ENCODE data around the gene TUBA4A.

TUBA4A gene

DNA sequence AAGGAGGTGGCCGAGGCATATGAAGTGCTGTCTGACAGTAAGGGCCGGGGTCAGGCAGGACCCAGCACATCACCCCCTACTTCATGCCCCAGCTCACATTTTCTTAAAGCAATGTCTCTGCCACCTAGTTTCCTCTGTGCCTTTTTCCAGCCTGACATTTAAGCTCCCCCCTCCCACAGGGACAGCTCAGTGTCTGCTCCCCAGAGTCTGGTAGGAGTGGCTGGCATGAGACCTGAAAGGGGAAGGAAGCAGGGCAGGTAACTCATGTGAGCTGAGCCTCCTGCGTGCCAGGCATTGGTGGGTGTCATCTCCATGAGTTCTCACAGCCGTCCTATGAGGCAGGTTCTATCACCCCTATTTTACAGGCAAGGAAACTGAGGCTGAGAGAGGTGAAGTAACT, 26.9 kb upstream of the TUBA4A start:
- H3K4me3 ChIP-seq (ENCODE audit: low read depth, low read length): no peak overlapping the region
- TF ChIP-seq, protein P1, sequence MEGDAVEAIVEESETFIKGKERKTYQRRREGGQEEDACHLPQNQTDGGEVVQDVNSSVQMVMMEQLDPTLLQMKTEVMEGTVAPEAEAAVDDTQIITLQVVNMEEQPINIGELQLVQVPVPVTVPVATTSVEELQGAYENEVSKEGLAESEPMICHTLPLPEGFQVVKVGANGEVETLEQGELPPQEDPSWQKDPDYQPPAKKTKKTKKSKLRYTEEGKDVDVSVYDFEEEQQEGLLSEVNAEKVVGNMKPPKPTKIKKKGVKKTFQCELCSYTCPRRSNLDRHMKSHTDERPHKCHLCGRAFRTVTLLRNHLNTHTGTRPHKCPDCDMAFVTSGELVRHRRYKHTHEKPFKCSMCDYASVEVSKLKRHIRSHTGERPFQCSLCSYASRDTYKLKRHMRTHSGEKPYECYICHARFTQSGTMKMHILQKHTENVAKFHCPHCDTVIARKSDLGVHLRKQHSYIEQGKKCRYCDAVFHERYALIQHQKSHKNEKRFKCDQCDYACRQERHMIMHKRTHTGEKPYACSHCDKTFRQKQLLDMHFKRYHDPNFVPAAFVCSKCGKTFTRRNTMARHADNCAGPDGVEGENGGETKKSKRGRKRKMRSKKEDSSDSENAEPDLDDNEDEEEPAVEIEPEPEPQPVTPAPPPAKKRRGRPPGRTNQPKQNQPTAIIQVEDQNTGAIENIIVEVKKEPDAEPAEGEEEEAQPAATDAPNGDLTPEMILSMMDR (IDR thresholded peaks at IDR 0.05; ENCODE audit: insufficient read depth, low read depth, low read length, missing control alignments): no peak
- no peak for DNase-seq (ENCODE audit: low read depth)

DNA sequence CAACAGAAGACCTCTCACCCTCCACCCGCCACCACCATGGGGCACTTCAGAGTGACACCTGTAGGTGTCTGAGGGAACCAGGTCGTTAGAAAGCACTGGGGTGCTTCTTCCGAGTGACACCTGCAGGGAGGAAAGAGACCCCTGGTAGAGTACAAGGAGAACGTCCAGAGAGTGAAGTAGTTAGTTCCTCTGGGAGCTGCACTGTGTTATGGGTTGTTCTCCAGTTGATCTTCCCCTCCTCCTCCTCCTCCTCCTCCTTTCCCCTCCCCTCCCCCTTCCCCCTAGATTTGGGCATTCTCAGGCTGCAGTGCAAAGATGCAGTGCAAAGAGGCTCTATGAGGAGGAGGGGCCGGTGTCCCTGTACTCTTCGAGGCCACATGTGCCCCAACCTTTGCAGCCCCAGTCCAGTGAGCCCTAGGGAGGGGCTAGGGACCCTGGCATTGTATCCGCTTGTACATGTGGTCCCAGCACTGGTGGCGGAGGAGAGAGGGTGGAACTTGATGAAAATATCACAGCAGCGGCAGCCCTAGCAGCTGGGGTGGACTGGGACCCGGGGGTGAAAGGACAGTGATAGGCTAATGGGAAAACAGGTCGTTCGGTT, 26.3 kb upstream of the TUBA4A start:
- DNase-seq (ENCODE audit: low read depth): no peak
- TF ChIP-seq, protein P1 (IDR thresholded peaks at IDR 0.05; ENCODE audit: insufficient read depth, low read depth, low read length, missing control alignments): peak; percentile 29
- peak overlapping the region; percentile 75 for H3K4me3 ChIP-seq (ENCODE audit: low read depth, low read length)

DNA sequence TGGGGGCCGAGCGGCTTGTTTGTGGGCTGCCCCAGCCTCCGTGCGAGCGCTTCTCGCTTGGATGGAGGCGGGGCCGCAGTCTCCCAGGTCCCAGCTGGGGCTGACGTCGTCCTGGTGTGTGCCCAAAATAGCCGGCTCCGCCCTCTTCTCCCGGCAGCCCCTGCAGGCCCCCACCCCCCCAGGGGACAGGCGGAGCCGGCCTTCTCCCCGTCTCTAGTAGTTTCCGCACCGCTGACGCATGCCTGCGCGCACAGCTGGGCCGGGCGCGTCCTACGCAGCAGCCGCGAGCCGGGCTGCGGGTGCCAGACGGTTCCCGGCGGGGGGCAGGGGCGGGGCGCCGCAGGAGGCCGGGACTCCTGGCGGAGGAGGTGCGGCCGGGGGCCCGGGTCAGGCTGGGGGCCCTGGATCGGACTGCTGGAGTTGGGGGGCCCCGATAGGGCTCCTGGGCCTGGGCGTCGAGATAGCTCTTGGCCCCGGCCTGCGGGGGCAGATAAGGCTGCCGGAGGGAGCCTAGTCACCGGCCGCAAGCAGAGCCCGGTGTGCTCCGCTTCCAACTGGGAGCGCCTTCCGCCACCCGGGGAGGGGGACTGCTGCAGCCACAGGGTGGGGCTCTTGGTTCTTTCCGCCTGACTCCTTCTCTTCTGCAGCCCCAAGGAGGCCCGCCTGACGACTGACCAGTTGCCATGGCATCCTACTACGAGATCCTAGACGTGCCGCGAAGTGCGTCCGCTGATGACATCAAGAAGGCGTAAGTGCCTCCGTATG, 25.6 kb upstream of the TUBA4A start, which contains the start of gene DNAJB2:
Gene DNAJB2, plus strand, starts transcription at position 216 of the 765 bp plus-strand sequence. Its CDS starts 468 bp downstream, at position 684.
- TF ChIP-seq, protein P1 (IDR thresholded peaks at IDR 0.05; ENCODE audit: insufficient read depth, low read depth, low read length, missing control alignments): no peak
- DNase-seq (ENCODE audit: low read depth): peak; percentile 99
- H3K4me3 ChIP-seq (ENCODE audit: low read depth, low read length): peak within 1 kb of the TSS; percentile 75

DNA sequence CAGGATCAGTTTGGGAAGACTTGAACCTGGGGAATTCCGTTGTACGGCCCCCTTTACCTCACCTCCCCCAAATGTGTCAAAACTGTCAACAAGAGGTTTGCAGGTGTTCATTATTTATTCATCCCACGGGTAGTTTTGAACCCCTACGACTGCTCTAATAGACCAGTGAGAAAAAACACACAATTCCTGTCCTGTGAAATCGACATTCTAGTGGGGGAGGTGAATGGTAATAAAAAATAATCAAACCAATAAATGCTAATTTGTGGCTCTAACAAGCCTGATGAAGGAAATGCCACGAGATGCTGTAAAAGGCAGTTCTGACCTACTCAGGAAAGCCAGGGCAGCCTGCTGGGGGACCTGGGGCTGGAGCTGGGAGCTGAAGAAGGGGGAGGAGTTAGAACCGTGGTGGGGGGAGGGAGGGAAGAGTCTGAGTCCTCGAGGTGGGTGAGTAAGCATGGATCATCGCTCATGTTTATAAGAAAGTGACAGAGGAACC, 25.0 kb upstream of the TUBA4A start:
- H3K4me3 ChIP-seq (ENCODE audit: low read depth, low read length): peak overlapping the region; percentile 47
- TF ChIP-seq, protein P1 (IDR thresholded peaks at IDR 0.05; ENCODE audit: insufficient read depth, low read depth, low read length, missing control alignments): no peak
- peak; percentile 36 for DNase-seq (ENCODE audit: low read depth)

DNA sequence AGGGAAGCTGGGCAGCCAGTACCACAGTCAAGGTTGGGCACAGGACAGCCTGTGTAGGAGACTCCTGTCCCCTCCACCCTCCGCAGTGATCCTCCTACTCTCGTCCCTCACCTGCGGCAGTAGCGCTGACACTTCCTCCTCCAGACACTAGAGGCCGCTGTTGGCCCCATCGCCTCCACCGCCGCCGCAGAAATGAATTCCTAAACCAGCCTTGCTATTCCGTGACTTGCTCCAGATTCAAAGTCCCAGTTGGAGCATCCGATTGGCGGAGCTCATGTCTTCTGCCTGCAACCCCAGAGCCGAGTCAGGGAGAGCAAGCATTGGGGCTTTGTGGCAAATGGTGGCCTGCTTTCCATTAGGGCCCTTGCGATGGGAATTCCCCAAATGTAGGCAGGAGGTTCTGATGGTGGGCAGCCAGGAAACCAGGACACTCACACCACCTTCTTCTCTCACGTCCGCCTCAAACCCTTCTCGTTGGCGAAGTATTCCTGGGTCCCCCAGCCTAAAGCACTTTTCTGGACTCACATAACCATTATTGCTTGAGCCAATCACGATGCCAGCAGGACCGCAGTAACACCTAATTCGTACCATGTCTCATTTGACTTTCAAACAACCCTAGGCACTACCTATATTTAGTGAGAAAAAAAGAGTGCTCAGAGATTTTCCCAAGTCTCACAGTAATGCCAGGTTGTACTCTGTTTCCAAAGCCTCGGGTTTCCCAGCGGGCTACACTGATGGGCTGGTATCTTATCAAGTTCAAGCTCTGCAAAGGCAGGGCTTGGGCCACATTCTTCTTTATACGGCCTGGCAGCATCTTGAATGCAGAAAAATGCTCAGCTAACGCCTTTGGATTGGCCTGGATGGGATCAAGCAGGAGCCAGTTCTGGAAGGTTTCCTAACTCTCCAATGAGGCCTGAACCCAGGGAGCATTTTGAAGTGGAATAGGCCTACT, 24.3 kb upstream of the TUBA4A start:
- peak; percentile 74 for DNase-seq (ENCODE audit: low read depth)
- TF ChIP-seq, protein P1 (IDR thresholded peaks at IDR 0.05; ENCODE audit: insufficient read depth, low read depth, low read length, missing control alignments): peak; percentile 97
- H3K4me3 ChIP-seq (ENCODE audit: low read depth, low read length): peak overlapping the region; percentile 47

DNA sequence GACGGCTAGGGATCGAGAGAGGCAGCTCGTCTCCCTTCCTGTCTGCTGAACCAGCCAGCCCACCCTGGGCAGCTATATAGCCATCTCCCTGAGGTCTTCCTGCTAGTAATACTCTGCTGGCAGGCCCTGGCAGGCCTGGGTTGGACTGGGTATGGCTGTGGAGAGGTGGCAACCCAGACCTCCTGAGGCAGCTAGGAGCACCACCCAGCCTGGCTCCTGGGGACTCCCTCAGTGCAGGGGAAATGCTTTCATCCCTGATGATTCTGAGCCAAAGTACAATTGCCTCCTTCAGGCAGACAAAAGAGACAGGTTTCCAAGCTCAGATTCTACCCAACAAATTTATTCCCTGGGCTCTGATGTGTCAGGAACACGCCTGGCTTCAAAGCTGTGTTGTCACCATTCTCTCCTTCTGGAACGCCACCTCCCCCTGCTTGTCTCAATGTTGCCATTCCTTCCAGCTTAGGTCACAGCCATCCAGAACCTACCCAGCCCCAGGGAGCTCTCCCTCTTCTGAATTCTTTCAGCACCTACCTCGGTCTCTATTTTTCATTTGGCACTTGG, 20.7 kb upstream of the TUBA4A start:
- DNase-seq (ENCODE audit: low read depth): no peak
- TF ChIP-seq, protein P1 (IDR thresholded peaks at IDR 0.05; ENCODE audit: insufficient read depth, low read depth, low read length, missing control alignments): no peak
- H3K4me3 ChIP-seq (ENCODE audit: low read depth, low read length): no peak overlapping the region

All from GM12865 (cell line).